SKM-1 treated with dmso at 0.1 percent for 144 hours (cell line): ENCODE measurements around the gene TERT.

Experiments used
- DNase-seq: peaks from one replicate; lab custom pipeline; 2025; ENCODE audit not compliant: unreplicated experiment; lab: John Stamatoyannopoulos, UW

The TERT gene

GRCh38 chr5:1262381-1262780 is 32.5 kb downstream of the TERT start:
- DNase-seq = no peak

GRCh38 chr5:1261643-1262042 is 33.2 kb downstream of the TERT start:
- no peak for DNase-seq

GRCh38 chr5:1259806-1260480 is 34.9 kb downstream of the TERT start:
- no peak for DNase-seq

GRCh38 chr5:1257841-1258240 is 37.0 kb downstream of the TERT start:
- DNase-seq = no peak

GRCh38 chr5:1257363-1257762 is 37.5 kb downstream of the TERT start:
- no peak for DNase-seq

GRCh38 chr5:1256776-1257175 is 38.1 kb downstream of the TERT start:
- no peak for DNase-seq

- no peak for DNase-seq
Measured at GRCh38 chr5:1255081-1255561, 39.7 kb downstream of the TERT start.

GRCh38 chr5:1254196-1254595 is 40.7 kb downstream of the TERT start:
- DNase-seq = no peak

GRCh38 chr5:1253456-1254105 is 41.3 kb downstream of the TERT start:
- no peak for DNase-seq

- DNase-seq = no peak
Measured at GRCh38 chr5:1252681-1253080, 42.2 kb downstream of the TERT start.

- no peak for DNase-seq
Measured at GRCh38 chr5:1251678-1252580, 42.9 kb downstream of the TERT start.

- DNase-seq = no peak
Measured at GRCh38 chr5:1249366-1250280, 45.2 kb downstream of the TERT start.

GRCh38 chr5:1247811-1248210 is 47.1 kb downstream of the TERT start:
- DNase-seq = no peak

GRCh38 chr5:1246711-1247431 is 48.0 kb downstream of the TERT start:
- DNase-seq = no peak

- DNase-seq = no peak
Measured at GRCh38 chr5:1245905-1246576, 48.8 kb downstream of the TERT start.

- DNase-seq = no peak
Measured at GRCh38 chr5:1244976-1245375, 49.9 kb downstream of the TERT start.

- no peak for DNase-seq
Measured at GRCh38 chr5:1244255-1244654, 50.6 kb downstream of the TERT start.

- no peak for DNase-seq
Measured at GRCh38 chr5:1243487-1244130, 51.3 kb downstream of the TERT start.
